T47D (cell line): ENCODE measurements around the gene RFX4.
"Not testable (repeated sequence)": the region's sequence is repeated elsewhere in the genome, so short reads cannot be mapped to it uniquely, and the experiment has no call there.

Experiments used
- DNase-seq, 2 experiments: peaks; one replicate each; pipeline versions ENCODE4 v3.0.0 to v3.0.0-alpha.2; 2011 to 2012; ENCODE audit warnings: low read depth in 1 of 2, low spot score in 1 of 2
- JUND ChIP-seq: IDR thresholded peaks from 2 replicates; pipeline ENCODE4 v1.6.1; 2012; ENCODE audit warnings: low read depth
- in situ Hi-C: cut with HindIII; loops from 2 replicates; pipeline ENCODE4 v1.10.0; 2016; ENCODE audit warnings: low sequenced_read_pairs, low pct_unique_long_range_greater_than_20kb

Gene RFX4

GRCh38 chr12:106719879-106720278 lies 137.1 kb downstream of the RFX4 start:
- DNase-seq = no peak
- no peak for TF ChIP-seq JUND
- in situ Hi-C loops = no loop called here

- in situ Hi-C loops = no loop called here
- TF ChIP-seq JUND = no peak
These were observed 137.9 kb downstream of the RFX4 start for GRCh38 chr12:106720696-106721095.

GRCh38 chr12:106721915-106722314 lies 139.1 kb downstream of the RFX4 start:
- no peak for TF ChIP-seq JUND
- in situ Hi-C loops = no loop called here
- no peak for DNase-seq

More at GRCh38 chr12:106720696-106721095, 137.9 kb downstream of the RFX4 start:
- no peak for DNase-seq

GRCh38 chr12:106722837-106723236 lies 140.0 kb downstream of the RFX4 start:
- no peak for DNase-seq
- no peak for TF ChIP-seq JUND

GRCh38 chr12:106723416-106723815 lies 140.6 kb downstream of the RFX4 start:
- TF ChIP-seq JUND = no peak
- DNase-seq = no peak
- in situ Hi-C loops = no loop called here

More at GRCh38 chr12:106722837-106723236, 140.0 kb downstream of the RFX4 start:
- in situ Hi-C loops = no loop called here

- TF ChIP-seq JUND = no peak
- DNase-seq = no peak
- in situ Hi-C loops = no loop called here
These were observed 141.3 kb downstream of the RFX4 start for GRCh38 chr12:106724116-106724515.

GRCh38 chr12:106724934-106725333 lies 142.1 kb downstream of the RFX4 start:
- no peak for DNase-seq
- in situ Hi-C loops = no loop called here
- no peak for TF ChIP-seq JUND

GRCh38 chr12:106726603-106727202 lies 143.9 kb downstream of the RFX4 start:
- in situ Hi-C loops, DNase-seq: not testable (repeated sequence)

- DNase-seq = no peak
- TF ChIP-seq JUND = no peak
- in situ Hi-C loops = no loop called here
These were observed 146.8 kb downstream of the RFX4 start for GRCh38 chr12:106729611-106730010.

GRCh38 chr12:106732890-106733289 lies 150.1 kb downstream of the RFX4 start:
- in situ Hi-C loops = no loop called here
- TF ChIP-seq JUND = no peak
- no peak for DNase-seq

GRCh38 chr12:106733660-106734059 lies 150.9 kb downstream of the RFX4 start:
- in situ Hi-C loops = no loop called here
- peak in 1 of 2 experiments; percentile 26 for DNase-seq
- no peak for TF ChIP-seq JUND

- DNase-seq = peak; percentile 14 to 66
- TF ChIP-seq JUND = no peak
- in situ Hi-C loops = no loop called here
These were observed 153.5 kb downstream of the RFX4 start for GRCh38 chr12:106736051-106736957.

GRCh38 chr12:106739318-106739717 lies 156.5 kb downstream of the RFX4 start:
- in situ Hi-C loops = no loop called here
- no peak for DNase-seq
- no peak for TF ChIP-seq JUND
